Neural cell (in vitro differentiated cells): ENCODE results near the gene CEACAM3. TPM values are rescaled to one million over a fixed set of nuclear protein-coding genes. Genes with fewer than 3 reads are reported as not detected.

ENCODE experiments used
- H2AFZ ChIP-seq: fragments of 200-600, 300-800 bp; sonication (generic), shearing (Covaris generic); 2 replicates; pipeline ENCODE4 v1.6.0; 2014; ENCODE audit warnings: low read depth, mild to moderate bottlenecking, antibody characterized with exemption, low read length, moderate library complexity
- H3F3A ChIP-seq: fragments of 200-600 bp; shearing (Covaris generic); 2 replicates; pipeline ENCODE4 v1.6.1; 2016; ENCODE audit warnings: mild to moderate bottlenecking, moderate library complexity, mixed read lengths, antibody characterized with exemption, low read length; ENCODE audit not compliant: insufficient read depth, poor library complexity, severe bottlenecking
- H3K27ac ChIP-seq: fragments of 200-600, 300-800 bp; sonication (generic), shearing (Covaris generic); 2 replicates; pipeline ENCODE4 v1.5.1; 2014; ENCODE audit warnings: mild to moderate bottlenecking, low read length, moderate library complexity
- H3K27me3 ChIP-seq: fragments of 300-800, 200-600 bp; sonication (generic), shearing (Covaris generic); 2 replicates; pipeline ENCODE4 v1.6.0; 2014; ENCODE audit warnings: mild to moderate bottlenecking, low read depth, low read length, moderate library complexity; ENCODE audit not compliant: insufficient read depth
- H3K36me3 ChIP-seq: fragments of 300-800, 200-600 bp; sonication (generic), shearing (Covaris generic); 2 replicates; pipeline ENCODE4 v1.5.1; 2014; ENCODE audit warnings: mild to moderate bottlenecking, antibody characterized with exemption, low read length, moderate library complexity; ENCODE audit not compliant: insufficient read depth
- H3K4me2 ChIP-seq: fragments of 300-800, 200-600 bp; sonication (generic), shearing (Covaris generic); 2 replicates; pipeline ENCODE4 v1.6.0; 2014; ENCODE audit warnings: mild to moderate bottlenecking, low read length
- H3K4me3 ChIP-seq: fragments of 300-800, 200-600 bp; sonication (generic), shearing (Covaris generic); 2 replicates; pipeline ENCODE4 v1.5.1; 2014; ENCODE audit warnings: mild to moderate bottlenecking, low read length, moderate library complexity
- H3K79me2 ChIP-seq: fragments of 200-600 bp; shearing (Covaris generic); replicated peaks from 2 replicates; pipeline ENCODE4 v1.6.0; 2014; ENCODE audit warnings: mild to moderate bottlenecking, low read length, moderate library complexity; ENCODE audit not compliant: insufficient read depth
- H3K9ac ChIP-seq: fragments of 300-800, 200-600 bp; sonication (generic), shearing (Covaris generic); 2 replicates; pipeline ENCODE4 v1.6.1; 2016; ENCODE audit warnings: mild to moderate bottlenecking, low read length, mixed read lengths
- H3K9me2 ChIP-seq: fragments of 200-600 bp; shearing (Covaris generic); 2 replicates; pipeline ENCODE4 v1.6.1; 2016; ENCODE audit warnings: mild to moderate bottlenecking, low read length, mixed read lengths; ENCODE audit not compliant: insufficient read depth
- H3K9me3 ChIP-seq: fragments of 200-600, 300-800 bp; sonication (generic), shearing (Covaris generic); 2 replicates; pipeline ENCODE4 v1.6.1; 2016; ENCODE audit warnings: mild to moderate bottlenecking, mixed run types, low read length, moderate library complexity, mixed read lengths
- H4K20me1 ChIP-seq: fragments of 200-600 bp; shearing (Covaris generic); 2 replicates; pipeline ENCODE4 v1.6.1; 2016; ENCODE audit warnings: mild to moderate bottlenecking, mixed run types; ENCODE audit not compliant: insufficient read depth
- EZH2 ChIP-seq: fragments of 200-600, 300-800 bp; shearing (Covaris generic), sonication (generic); IDR thresholded peaks from 2 replicates; pipeline ENCODE4 v1.6.1; 2014; ENCODE audit warnings: antibody characterized with exemption, low read length, borderline replicate concordance, mild to moderate bottlenecking; ENCODE audit not compliant: insufficient read depth, poor library complexity, severe bottlenecking
- MXI1 ChIP-seq: fragments of 450-650 bp; conservative IDR thresholded peaks from 2 replicates; pipeline ENCODE4 v1.6.1; 2014; ENCODE audit warnings: antibody characterized with exemption, mild to moderate bottlenecking; ENCODE audit not compliant: poor library complexity, severe bottlenecking
- POLR2AphosphoS5 ChIP-seq: IDR thresholded peaks from 2 replicates; pipeline ENCODE4 v1.6.1; 2012
- RAD21 ChIP-seq: fragments of 450-650 bp; conservative IDR thresholded peaks from 2 replicates; pipeline ENCODE4 v1.6.1; 2014; ENCODE audit warnings: antibody characterized with exemption, mild to moderate bottlenecking, moderate library complexity
- SMC3 ChIP-seq: fragments of 450-650 bp; conservative IDR thresholded peaks from 2 replicates; pipeline ENCODE4 v1.6.1; 2014; ENCODE audit warnings: antibody characterized with exemption, mild to moderate bottlenecking, moderate library complexity; ENCODE audit not compliant: poor library complexity
- TAF1 ChIP-seq: IDR thresholded peaks from 2 replicates; pipeline ENCODE4 v1.6.1; 2012; ENCODE audit warnings: low read depth
- polyA plus RNA-seq: library from polyadenylated mRNA; depleted of rRNA; stranded (reverse); fragments of >200 nt; gene quantifications from 2 replicates; pipeline ENCODE4 v1.2.3, GENCODE V29; 2014
- TF ChIP-seq, protein P1 (sequence below): IDR thresholded peaks from 2 replicates; pipeline ENCODE4 v1.6.1; 2012; ENCODE audit warnings: borderline replicate concordance
- TF ChIP-seq, protein P2 (sequence below): fragments of 450-650 bp; IDR thresholded peaks from 2 replicates; pipeline ENCODE4 v1.5.1; 2014; ENCODE audit warnings: antibody characterized with exemption, mild to moderate bottlenecking, moderate library complexity; ENCODE audit not compliant: poor library complexity, severe bottlenecking

The CEACAM3 gene
- polyA plus RNA-seq, 1 donor from 2014 or later = not detected

DNA sequence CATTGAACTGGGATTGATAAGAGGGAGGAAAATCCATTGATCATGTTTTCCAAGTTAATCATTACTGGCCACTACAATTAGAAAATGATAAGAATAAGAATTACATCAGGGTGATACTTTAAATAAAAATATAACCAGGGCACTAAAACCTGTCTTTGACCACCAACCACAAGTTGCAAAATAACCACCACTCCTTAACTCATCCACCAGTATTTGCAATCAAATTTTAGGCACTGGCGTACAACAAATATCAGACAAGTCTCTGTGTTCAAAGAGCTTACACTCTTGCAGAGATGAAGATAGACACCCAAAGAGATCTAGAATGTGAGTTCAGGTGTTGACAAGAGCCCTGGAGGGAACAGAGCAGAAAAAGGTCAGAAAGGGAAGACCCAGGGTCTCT, 514 bp downstream of the CEACAM3 start:
- Histone ChIP-seq H3F3A (no peaks in the 10 kb centered on the region), H4K20me1 (no peaks in the 10 kb centered on the region), H3K27me3 (no peaks in the 10 kb centered on the region), H2AFZ (no peak overlapping the region), H3K79me2 (no peaks in the 10 kb centered on the region), H3K9ac (no peak overlapping the region), H3K9me3 (no peaks in the 10 kb centered on the region), H3K4me3 (no peak overlapping the region), H3K27ac (no peak overlapping the region), H3K9me2 (no peaks in the 10 kb centered on the region), H3K4me2 (no peak overlapping the region), H3K36me3 (no peaks in the 10 kb centered on the region)
- TF ChIP-seq EZH2 (no peak), RAD21 (no peak), TAF1 (no peak), POLR2AphosphoS5 (no peak), MXI1 (no peak)
- TF ChIP-seq, protein P1, sequence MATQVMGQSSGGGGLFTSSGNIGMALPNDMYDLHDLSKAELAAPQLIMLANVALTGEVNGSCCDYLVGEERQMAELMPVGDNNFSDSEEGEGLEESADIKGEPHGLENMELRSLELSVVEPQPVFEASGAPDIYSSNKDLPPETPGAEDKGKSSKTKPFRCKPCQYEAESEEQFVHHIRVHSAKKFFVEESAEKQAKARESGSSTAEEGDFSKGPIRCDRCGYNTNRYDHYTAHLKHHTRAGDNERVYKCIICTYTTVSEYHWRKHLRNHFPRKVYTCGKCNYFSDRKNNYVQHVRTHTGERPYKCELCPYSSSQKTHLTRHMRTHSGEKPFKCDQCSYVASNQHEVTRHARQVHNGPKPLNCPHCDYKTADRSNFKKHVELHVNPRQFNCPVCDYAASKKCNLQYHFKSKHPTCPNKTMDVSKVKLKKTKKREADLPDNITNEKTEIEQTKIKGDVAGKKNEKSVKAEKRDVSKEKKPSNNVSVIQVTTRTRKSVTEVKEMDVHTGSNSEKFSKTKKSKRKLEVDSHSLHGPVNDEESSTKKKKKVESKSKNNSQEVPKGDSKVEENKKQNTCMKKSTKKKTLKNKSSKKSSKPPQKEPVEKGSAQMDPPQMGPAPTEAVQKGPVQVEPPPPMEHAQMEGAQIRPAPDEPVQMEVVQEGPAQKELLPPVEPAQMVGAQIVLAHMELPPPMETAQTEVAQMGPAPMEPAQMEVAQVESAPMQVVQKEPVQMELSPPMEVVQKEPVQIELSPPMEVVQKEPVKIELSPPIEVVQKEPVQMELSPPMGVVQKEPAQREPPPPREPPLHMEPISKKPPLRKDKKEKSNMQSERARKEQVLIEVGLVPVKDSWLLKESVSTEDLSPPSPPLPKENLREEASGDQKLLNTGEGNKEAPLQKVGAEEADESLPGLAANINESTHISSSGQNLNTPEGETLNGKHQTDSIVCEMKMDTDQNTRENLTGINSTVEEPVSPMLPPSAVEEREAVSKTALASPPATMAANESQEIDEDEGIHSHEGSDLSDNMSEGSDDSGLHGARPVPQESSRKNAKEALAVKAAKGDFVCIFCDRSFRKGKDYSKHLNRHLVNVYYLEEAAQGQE = no peak

DNA sequence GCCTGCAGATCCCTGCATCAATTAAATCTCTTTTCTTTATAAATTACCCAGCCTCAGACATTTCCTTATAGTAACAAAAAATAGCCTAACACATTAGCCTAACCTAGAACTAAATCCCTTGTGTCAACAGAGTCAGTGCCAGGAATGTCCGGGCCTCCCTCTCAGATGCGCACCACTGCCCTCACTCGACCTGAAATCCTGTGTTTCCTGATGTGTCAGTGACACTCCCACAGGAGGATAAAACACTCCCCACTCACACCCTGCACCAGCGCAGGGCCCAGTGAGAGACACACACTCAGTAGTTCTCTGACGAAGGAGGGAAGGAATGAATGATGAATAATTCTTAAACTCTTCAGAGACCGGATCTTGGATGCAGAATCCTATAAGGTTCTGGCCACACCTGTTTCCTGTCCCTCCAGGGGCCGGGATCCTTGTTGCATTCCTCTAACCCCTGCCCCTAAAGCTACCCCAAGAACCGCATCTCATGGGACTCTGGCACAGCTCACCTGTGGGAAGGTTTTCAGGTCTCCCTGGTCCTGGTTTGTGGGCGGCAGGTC, 3.1 kb downstream of the CEACAM3 start:
- Histone ChIP-seq H3K79me2 (no peaks in the 10 kb centered on the region), H3K36me3 (no peaks in the 10 kb centered on the region), H3K4me2 (no peak overlapping the region), H2AFZ (no peak overlapping the region), H4K20me1 (no peaks in the 10 kb centered on the region), H3K9me3 (no peaks in the 10 kb centered on the region), H3K9me2 (no peaks in the 10 kb centered on the region), H3K4me3 (no peak overlapping the region), H3K9ac (no peak overlapping the region), H3F3A (no peaks in the 10 kb centered on the region), H3K27me3 (no peaks in the 10 kb centered on the region), H3K27ac (no peak overlapping the region)
- TF ChIP-seq RAD21 (no peak), POLR2AphosphoS5 (no peak), EZH2 (no peak), TAF1 (no peak), MXI1 (no peak), SMC3 (no peak)
- TF ChIP-seq, protein P1 = no peak
- TF ChIP-seq, protein P2, sequence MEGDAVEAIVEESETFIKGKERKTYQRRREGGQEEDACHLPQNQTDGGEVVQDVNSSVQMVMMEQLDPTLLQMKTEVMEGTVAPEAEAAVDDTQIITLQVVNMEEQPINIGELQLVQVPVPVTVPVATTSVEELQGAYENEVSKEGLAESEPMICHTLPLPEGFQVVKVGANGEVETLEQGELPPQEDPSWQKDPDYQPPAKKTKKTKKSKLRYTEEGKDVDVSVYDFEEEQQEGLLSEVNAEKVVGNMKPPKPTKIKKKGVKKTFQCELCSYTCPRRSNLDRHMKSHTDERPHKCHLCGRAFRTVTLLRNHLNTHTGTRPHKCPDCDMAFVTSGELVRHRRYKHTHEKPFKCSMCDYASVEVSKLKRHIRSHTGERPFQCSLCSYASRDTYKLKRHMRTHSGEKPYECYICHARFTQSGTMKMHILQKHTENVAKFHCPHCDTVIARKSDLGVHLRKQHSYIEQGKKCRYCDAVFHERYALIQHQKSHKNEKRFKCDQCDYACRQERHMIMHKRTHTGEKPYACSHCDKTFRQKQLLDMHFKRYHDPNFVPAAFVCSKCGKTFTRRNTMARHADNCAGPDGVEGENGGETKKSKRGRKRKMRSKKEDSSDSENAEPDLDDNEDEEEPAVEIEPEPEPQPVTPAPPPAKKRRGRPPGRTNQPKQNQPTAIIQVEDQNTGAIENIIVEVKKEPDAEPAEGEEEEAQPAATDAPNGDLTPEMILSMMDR = no peak
